GM10248 (cell line): ENCODE data around the gene NAGA.

Experiments
- CTCF ChIA-PET: fragments of 300-600 bp; sonication (Branson Sonifier 250); formaldehyde crosslinking; extraction: SDS; loops from one replicate; lab custom pipeline; 2021; ENCODE audit warnings: antibody characterized with exemption; lab: Yijun Ruan, JAX
- POLR2A ChIA-PET: fragments of 350-650 bp; sonication (Branson Sonifier 250); formaldehyde crosslinking; extraction: SDS; loops from one replicate; lab custom pipeline; 2020; ENCODE audit warnings: antibody characterized with exemption; lab: Yijun Ruan, JAX
- DNase-seq: peaks from one replicate; pipeline ENCODE4 v3.0.0; 2012; ENCODE audit errors: extremely low spot score
- CTCF ChIP-seq: IDR thresholded peaks from 2 replicates; pipeline ENCODE4 v1.5.1; 2012; ENCODE audit warnings: mild to moderate bottlenecking, low read depth; ENCODE audit errors: extremely low read depth, missing control alignments, control extremely low read depth

Gene NAGA

GRCh38 chr22:42068291-42068690 is 2.3 kb downstream of the NAGA start:
- no peak for TF ChIP-seq CTCF
- ChIA-PET POLR2A (no interaction called here), CTCF (interaction anchor here (1.3 to 2.0 kb wide), 2 partner anchors 10 to 23 kb away, joined by 4 to 10 read pairs; partner anchors contain the start of gene SMDT1)
- no peak for DNase-seq

- ChIA-PET POLR2A (no interaction called here), CTCF (interaction anchor here (1.3 kb wide), 1 partner anchor 23 kb away, joined by 4 read pairs; no protein-coding TSS in a partner anchor)
- TF ChIP-seq CTCF: no peak
- no peak for DNase-seq
Measured at GRCh38 chr22:42067671-42068251, 2.9 kb downstream of the NAGA start.

GRCh38 chr22:42066937-42067336 is 3.7 kb downstream of the NAGA start:
- TF ChIP-seq CTCF: no peak
- POLR2A ChIA-PET: no interaction called here
- no peak for DNase-seq
- CTCF ChIA-PET: no interaction called here

GRCh38 chr22:42066126-42066761 is 4.4 kb downstream of the NAGA start:
- no peak for DNase-seq
- CTCF ChIA-PET: no interaction called here
- POLR2A ChIA-PET: no interaction called here

GRCh38 chr22:42065438-42066125 is 5.0 kb downstream of the NAGA start:
- POLR2A ChIA-PET: no interaction called here
- CTCF ChIA-PET: interaction anchor here (1.2 kb wide), 1 partner anchor 11 kb away, joined by 3 read pairs; no protein-coding TSS in a partner anchor
- no peak for TF ChIP-seq CTCF
- DNase-seq: no peak

More at GRCh38 chr22:42066126-42066761, 4.4 kb downstream of the NAGA start:
- no peak for TF ChIP-seq CTCF

GRCh38 chr22:42064629-42065028 is 6.0 kb downstream of the NAGA start:
- POLR2A ChIA-PET: no interaction called here
- no peak for TF ChIP-seq CTCF
- no peak for DNase-seq
- CTCF ChIA-PET: interaction anchor here (1.2 kb wide), 1 partner anchor 10 kb away, joined by 3 read pairs; no protein-coding TSS in a partner anchor
